H1 (cell line): ENCODE results near the gene SPAG4. TPM values are rescaled to one million over a fixed set of nuclear protein-coding genes. Genes with fewer than 3 reads are reported as not detected.

Experiments
- CTCF ChIA-PET: fragments of 300-600 bp; sonication (Branson Sonifier 250); formaldehyde crosslinking; loops from one replicate; lab custom pipeline; 2021; ENCODE audit not compliant: partially characterized antibody; lab: Charles Lee
- POLR2A ChIA-PET: fragments of 300-600 bp; sonication (Branson Sonifier 250); formaldehyde crosslinking; loops from one replicate; lab custom pipeline; 2021; ENCODE audit warnings: inconsistent platforms; ENCODE audit not compliant: partially characterized antibody; lab: Charles Lee
- DNase-seq, 2 experiments: peaks; one replicate each; pipeline versions ENCODE4 v3.0.0 to v3.0.0-alpha.2; 2010 to 2022; ENCODE audit warnings: low spot score in 2 of 2, low read depth in 1 of 2, mixed read lengths in 1 of 2
- FAIRE-seq: peaks from 2 replicates; lab custom pipeline; 2011; peaks lifted over from hg19 to GRCh38; lab: Jason Lieb, UNC
- H2AFZ ChIP-seq: 2 replicates; pipeline ENCODE4 v1.8.1; 2012; ENCODE audit warnings: low read length, inconsistent platforms
- H2AK5ac ChIP-seq: 2 replicates; pipeline ENCODE4 v1.6.1; 2013; ENCODE audit warnings: low read depth, low read length
- H2BK120ac ChIP-seq: replicated peaks from 2 replicates; pipeline ENCODE3; 2013; ENCODE audit warnings: low read depth, low read length, inconsistent platforms
- H2BK12ac ChIP-seq: 2 replicates; pipeline ENCODE4 v1.6.1; 2013; ENCODE audit warnings: low read depth, low read length
- H2BK15ac ChIP-seq: 2 replicates; pipeline ENCODE4 v1.6.1; 2013; ENCODE audit warnings: low read length
- H2BK20ac ChIP-seq: 2 replicates; pipeline ENCODE4 v1.6.1; 2013; ENCODE audit warnings: low read length
- H2BK5ac ChIP-seq: 2 replicates; pipeline ENCODE4 v1.6.1; 2013; ENCODE audit warnings: low read depth, low read length
- H3K14ac ChIP-seq: 2 replicates; pipeline ENCODE4 v1.6.1; 2013; ENCODE audit warnings: inconsistent platforms; ENCODE audit not compliant: insufficient read length
- H3K18ac ChIP-seq: 2 replicates; pipeline ENCODE4 v1.6.1; 2013; ENCODE audit warnings: low read length; ENCODE audit errors: extremely low read depth
- H3K23ac ChIP-seq: 2 replicates; pipeline ENCODE4 v1.6.1; 2013; ENCODE audit warnings: inconsistent platforms; ENCODE audit not compliant: insufficient read length
- H3K23me2 ChIP-seq: 2 replicates; pipeline ENCODE4 v1.6.1; 2013; ENCODE audit warnings: low read depth, low read length
- H3K27ac ChIP-seq: 2 replicates; pipeline ENCODE4 v1.6.1; 2011; ENCODE audit warnings: low read depth, low read length, inconsistent platforms
- H3K27me3 ChIP-seq, 4 experiments: replicated peaks in 1 of 4; 1 replicate in 1 of 4; 2 replicates in 3 of 4; pipeline versions ENCODE4 v1.6.1 to v1.8.1; 2011 to 2013; ENCODE audit warnings: low read length in 3 of 4, mild to moderate bottlenecking in 3 of 4, inconsistent platforms in 2 of 4, mixed read lengths in 2 of 4, moderate library complexity in 1 of 4; ENCODE audit not compliant: control insufficient read depth in 3 of 4, insufficient read depth in 3 of 4; ENCODE audit errors: extremely low read depth in 1 of 4
- H3K36me3 ChIP-seq, 4 experiments: 2 replicates each; pipeline versions ENCODE4 v1.6.1 to v1.8.1; 2011 to 2013; ENCODE audit warnings: mild to moderate bottlenecking in 4 of 4, low read length in 3 of 4, moderate library complexity in 2 of 4, control low read depth in 1 of 4, inconsistent platforms in 1 of 4; ENCODE audit not compliant: insufficient read depth in 4 of 4, control insufficient read depth in 2 of 4
- H3K4ac ChIP-seq: replicated peaks from 2 replicates; pipeline ENCODE3; 2013; ENCODE audit warnings: low read length, low read depth, mixed read lengths, inconsistent platforms; ENCODE audit not compliant: insufficient read length
- H3K4me1 ChIP-seq, 4 experiments: replicated peaks in 1 of 4; 1 replicate in 1 of 4; 2 replicates in 3 of 4; pipeline versions ENCODE4 v1.6.1 to v1.8.1; 2011 to 2013; ENCODE audit warnings: low read length in 3 of 4, inconsistent platforms in 2 of 4, mixed read lengths in 1 of 4; ENCODE audit not compliant: insufficient read depth in 4 of 4, control insufficient read depth in 3 of 4
- H3K4me2 ChIP-seq, 2 experiments: 2 replicates each; pipeline versions ENCODE4 v1.6.1 to v1.8.1; 2011 to 2013; ENCODE audit warnings: low read depth in 2 of 2, low read length in 2 of 2, control low read depth in 1 of 2, inconsistent platforms in 1 of 2, mild to moderate bottlenecking in 1 of 2; ENCODE audit not compliant: insufficient read depth in 1 of 2
- H3K4me3 ChIP-seq, 4 experiments: fragments of 200-600, 300-600 bp in 1 of 4; sonication (generic), shearing (Covaris generic), sonication (Bioruptor Twin) in 1 of 4; 2 replicates each; pipeline versions ENCODE4 v1.5.1 to v1.8.1; 2011 to 2016; ENCODE audit warnings: low read length in 4 of 4, low read depth in 3 of 4, control low read depth in 2 of 4, inconsistent platforms in 2 of 4, mild to moderate bottlenecking in 2 of 4, mixed read lengths in 1 of 4, moderate library complexity in 1 of 4; ENCODE audit not compliant: insufficient read depth in 2 of 4; ENCODE audit errors: extremely low read depth in 1 of 4
- H3K56ac ChIP-seq: replicated peaks from 2 replicates; pipeline ENCODE3; 2013; ENCODE audit warnings: low read depth, mild to moderate bottlenecking, mixed read lengths, low read length, inconsistent platforms; ENCODE audit not compliant: insufficient read length
- H3K79me1 ChIP-seq: 2 replicates; pipeline ENCODE4 v1.6.1; 2013; ENCODE audit warnings: low read depth, low read length, control low read depth
- H3K79me2 ChIP-seq, 2 experiments: 2 replicates each; pipeline versions ENCODE4 v1.6.1 to v1.8.1; 2012 to 2013; ENCODE audit warnings: low read length in 2 of 2, mild to moderate bottlenecking in 2 of 2, inconsistent platforms in 1 of 2; ENCODE audit not compliant: insufficient read depth in 2 of 2, control insufficient read depth in 1 of 2
- H3K9ac ChIP-seq, 4 experiments: replicated peaks in 1 of 4; 1 replicate in 1 of 4; 2 replicates in 3 of 4; pipeline versions ENCODE4 v1.6.1 to v1.8.1; 2011 to 2013; ENCODE audit warnings: low read depth in 3 of 4, low read length in 3 of 4, control low read depth in 2 of 4, mild to moderate bottlenecking in 2 of 4, moderate library complexity in 2 of 4, inconsistent platforms in 1 of 4; ENCODE audit errors: extremely low read depth in 1 of 4
- H3K9me3 ChIP-seq, 2 experiments: 2 replicates each; pipeline versions ENCODE4 v1.6.1 to v1.8.1; 2012 to 2013; ENCODE audit warnings: mild to moderate bottlenecking in 2 of 2, moderate library complexity in 2 of 2, control low read depth in 1 of 2, inconsistent platforms in 1 of 2, low read depth in 1 of 2, low read length in 1 of 2, mixed read lengths in 1 of 2; ENCODE audit not compliant: insufficient read depth in 2 of 2
- H4K20me1 ChIP-seq, 2 experiments: replicated peaks in 1 of 2; 2 replicates each; pipeline versions ENCODE3 to v1.8.1; 2011 to 2013; ENCODE audit warnings: inconsistent platforms in 2 of 2, low read length in 2 of 2, mild to moderate bottlenecking in 1 of 2; ENCODE audit not compliant: insufficient read depth in 2 of 2, control insufficient read depth in 1 of 2
- H4K5ac ChIP-seq: 2 replicates; pipeline ENCODE4 v1.6.1; 2013; ENCODE audit warnings: low read length, low read depth, mixed read lengths, inconsistent platforms; ENCODE audit not compliant: insufficient read length
- H4K8ac ChIP-seq: 2 replicates; pipeline ENCODE4 v1.8.0; 2013; ENCODE audit warnings: mild to moderate bottlenecking, moderate library complexity, low read length, inconsistent platforms; ENCODE audit not compliant: insufficient read depth; ENCODE audit errors: extremely low read depth
- H4K91ac ChIP-seq: replicated peaks from 2 replicates; pipeline ENCODE3; 2013; ENCODE audit warnings: low read length, mixed read lengths, inconsistent platforms; ENCODE audit not compliant: insufficient read length
- ASH2L ChIP-seq: fragments of 200-600, 300-600 bp; sonication (generic); IDR thresholded peaks from one replicate; pipeline ENCODE4 v1.7.1; 2017; ENCODE audit warnings: low read length
- KDM4A ChIP-seq: IDR thresholded peaks from one replicate; pipeline ENCODE4 v1.7.1; 2012; ENCODE audit warnings: low read depth, mild to moderate bottlenecking, moderate library complexity, low read length, inconsistent platforms; ENCODE audit not compliant: severe bottlenecking
- POLR2A ChIP-seq, 2 experiments: IDR thresholded peaks; 1 replicate in 1 of 2; 2 replicates in 1 of 2; pipeline ENCODE4 v1.6.1; 2011; ENCODE audit warnings: low read depth in 2 of 2, low read length in 2 of 2, mild to moderate bottlenecking in 2 of 2; ENCODE audit errors: control extremely low read depth in 1 of 2
- RAD21 ChIP-seq, 2 experiments: IDR thresholded peaks in 1 of 2; conservative IDR thresholded peaks in 1 of 2; 2 replicates each; pipeline ENCODE4 v1.6.1; 2011; ENCODE audit warnings: low read depth in 2 of 2, low read length in 2 of 2, improper control_type of control experiment in 1 of 2, inconsistent platforms in 1 of 2, mild to moderate bottlenecking in 1 of 2, moderate library complexity in 1 of 2
- WGBS, 2 experiments: shearing (Covaris generic) in 1 of 2; methylation state at CpG; one replicate each; pipeline versions ENCODE4 v1.1.6 to v1.1.7; 2013 to 2015; ENCODE audit warnings: low lambda C conversion rate in 2 of 2, mixed read lengths in 2 of 2, inconsistent platforms in 1 of 2, low coverage in 1 of 2, missing lambda C conversion rate in 1 of 2; ENCODE audit not compliant: insufficient replicate concordance in 2 of 2, insufficient coverage in 1 of 2, insufficient read length in 1 of 2; ENCODE audit errors: extremely low coverage in 1 of 2, missing lambda C conversion rate in 1 of 2; 5-methylcytosine and 5-hydroxymethylcytosine counted together
- polyA plus RNA-seq, 7 experiments: library from polyadenylated mRNA; depleted of rRNA in 3 of 7; stranded (reverse) in 5 of 7; unstranded in 2 of 7; fragments of >200 nt in 5 of 7; fragments of 200-250 nt in 2 of 7; gene quantifications; 1 replicate in 5 of 7; 2 replicates in 1 of 7; 4 replicates in 1 of 7; pipeline versions ENCODE4 v1.2.1 to v1.2.3, GENCODE V29; 2011 to 2013; ENCODE audit warnings: missing spikeins in 2 of 7, mixed read lengths in 2 of 7
- total RNA-seq: library from RNA; stranded (reverse); fragmentation: NEBNext Ultra II Directional; extraction: Animal tissue kit (Norgen Biotek cat#: 25700); gene quantifications from 2 replicates; pipeline ENCODE4 v1.2.1, GENCODE V29; 2021

SPAG4 gene
- total and polyA plus RNA-seq, 2 of the 8 experiments (the other 6 are each of a cell fraction or from before 2014, with no cell fraction given), result 2.4 to 6.0 TPM

DNA sequence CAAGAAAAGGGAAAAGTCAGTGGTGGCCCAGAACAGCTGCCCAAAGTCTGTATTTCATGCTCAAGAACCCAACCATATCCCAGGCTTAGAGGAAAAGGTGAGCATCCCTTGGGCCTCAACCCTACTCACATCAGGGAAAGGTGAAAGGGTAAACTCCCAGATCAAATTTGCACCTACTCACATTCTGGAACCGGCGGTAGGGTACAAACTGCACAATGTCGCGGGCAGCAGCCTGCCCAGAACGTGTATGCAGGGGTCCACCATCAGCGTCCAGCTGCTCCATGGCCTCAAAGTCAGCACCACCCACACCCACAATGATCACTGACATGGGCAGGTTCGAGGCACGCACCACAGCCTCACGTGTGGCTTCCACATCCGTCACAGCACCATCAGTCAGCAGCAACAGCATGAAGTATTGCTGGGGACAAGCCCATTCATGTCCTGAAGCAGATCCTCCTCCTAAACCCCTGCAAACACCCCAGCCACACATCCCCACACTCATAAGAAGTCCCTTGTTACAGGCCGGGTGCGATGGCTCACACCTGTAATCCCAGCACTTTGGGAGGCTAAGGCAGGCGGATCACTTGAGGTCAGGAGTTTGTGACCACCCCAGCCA lies 10.9 kb downstream of the SPAG4 start:
- H3K4me2 ChIP-seq, result no peak overlapping the region
- DNase-seq, result no peak
- TF ChIP-seq RAD21 (IDR thresholded peaks at IDR 0.05 in 1 of 2, conservative IDR thresholded peaks at IDR 0.05 in 1 of 2; ENCODE audit: low read depth in 2 of 2, low read length in 2 of 2), result no peak
- TF ChIP-seq POLR2A (IDR thresholded peaks at IDR 0.05; ENCODE audit: control extremely low read depth in 1 of 2, low read depth in 2 of 2, low read length in 2 of 2), result no peak
- TF ChIP-seq KDM4A, result no peak
- TF ChIP-seq ASH2L, result no peak

More for the DNA sequence above, 10.9 kb downstream of the SPAG4 start:
- H3K27ac ChIP-seq, result peak overlapping the region; percentile 45; the same call in 1 of the 2 replicates
- no peak overlapping the region for H4K91ac ChIP-seq
- ChIA-PET CTCF (no interaction called here), POLR2A (interaction anchor here (1.3 kb wide), 1 partner anchor 10 kb away, joined by 6 read pairs; no protein-coding TSS in a partner anchor)
- H2BK12ac ChIP-seq, result no peak overlapping the region
- H3K79me2 ChIP-seq, result no peaks in the 10 kb centered on the region
- no peaks in the 10 kb centered on the region for H3K4me1 ChIP-seq
- H2AK5ac ChIP-seq, result no peak overlapping the region
- H3K9me3 ChIP-seq, result no peaks in the 10 kb centered on the region
- no peak overlapping the region for H2BK20ac ChIP-seq
- no peak for FAIRE-seq
- no peak overlapping the region for H3K14ac ChIP-seq
- H2AFZ ChIP-seq, result no peak overlapping the region
- no peak overlapping the region for H3K9ac ChIP-seq
- H2BK15ac ChIP-seq, result no peak overlapping the region
- no peak overlapping the region for H3K56ac ChIP-seq
- H2BK5ac ChIP-seq, result peak overlapping the region; percentile 58
- H4K5ac ChIP-seq, result no peak overlapping the region
- 93% methylated on average over 13 of the region's 13 CpGs; no CpG with 5 or more reads in 1 of the 2 experiments for WGBS, 2 experiments
- peaks cover 21 to 63% (median 44%) of the 10 kb centered on the region in 4 experiments for H3K36me3 ChIP-seq
- H3K23me2 ChIP-seq, result no peaks in the 10 kb centered on the region
- no peak overlapping the region for H3K23ac ChIP-seq
- H3K4me3 ChIP-seq, result no peak overlapping the region
- no peaks in the 10 kb centered on the region for H3K79me1 ChIP-seq
- peak overlapping the region; percentile 51; the same call in 1 of the 2 replicates for H3K18ac ChIP-seq
- no peaks in the 10 kb centered on the region for H3K27me3 ChIP-seq
- peaks cover 2 to 11% of the 10 kb centered on the region in 2 experiments for H4K20me1 ChIP-seq
- no peak overlapping the region for H4K8ac ChIP-seq
- no peak overlapping the region for H2BK120ac ChIP-seq
- H3K4ac ChIP-seq, result no peak overlapping the region
